HepG2 (cell line): ENCODE results near the gene C1QTNF1. TPM values are rescaled to one million over a fixed set of nuclear protein-coding genes. Genes with fewer than 3 reads are reported as not detected.

Source experiments
- ARNT ChIP-seq: fragments of 450-650 bp; IDR thresholded peaks from 2 replicates; pipeline ENCODE4 v1.6.1; 2017
- ATF1 ChIP-seq: IDR thresholded peaks from 2 replicates; pipeline ENCODE4 v1.6.1; 2016; ENCODE audit warnings: mild to moderate bottlenecking, control low read depth
- ATF4 ChIP-seq, 2 experiments: fragments of 450-650 bp in 1 of 2; sonication (generic) in 1 of 2; formaldehyde crosslinking; IDR thresholded peaks; 2 replicates each; pipeline versions ENCODE4 v1.5.0 to v1.8.0; 2020 to 2022; ENCODE audit warnings: mild to moderate bottlenecking in 1 of 2, missing genetic modification reagents in 1 of 2
- DRAP1 ChIP-seq: IDR thresholded peaks from 2 replicates; pipeline ENCODE4 v1.6.1; 2016; ENCODE audit warnings: missing genetic modification reagents, missing compliant biosample characterization
- GATAD1 ChIP-seq: IDR thresholded peaks from 2 replicates; pipeline ENCODE4 v1.6.1; 2016; ENCODE audit warnings: missing genetic modification reagents, missing compliant biosample characterization
- GATAD2A ChIP-seq: IDR thresholded peaks from 2 replicates; pipeline ENCODE4 v1.6.1; 2016
- IRX3 ChIP-seq: sonication (generic); formaldehyde crosslinking; IDR thresholded peaks from 2 replicates; pipeline ENCODE4 v1.8.1; 2023; ENCODE audit warnings: mild to moderate bottlenecking, low read depth, missing genetic modification reagents, borderline replicate concordance
- KDM3A ChIP-seq: IDR thresholded peaks from 2 replicates; pipeline ENCODE4 v1.6.1; 2018; ENCODE audit warnings: low read depth, missing compliant biosample characterization
- MBD4 ChIP-seq: IDR thresholded peaks from 2 replicates; pipeline ENCODE4 v1.6.1; 2012; ENCODE audit warnings: low read length, inconsistent platforms, borderline replicate concordance
- POLR2G ChIP-seq: fragments of 200-400 bp; formaldehyde crosslinking; IDR thresholded peaks from 2 replicates; pipeline ENCODE4 v1.6.1; 2018; ENCODE audit warnings: mild to moderate bottlenecking, low read depth, low read length, moderate library complexity
- RBM39 ChIP-seq: fragments of 200-400 bp; formaldehyde crosslinking; IDR thresholded peaks from one replicate; pipeline ENCODE4 v1.6.1; 2018; ENCODE audit warnings: antibody characterized with exemption, mild to moderate bottlenecking, low read depth, low read length; ENCODE audit not compliant: poor library complexity, severe bottlenecking
- RXRA ChIP-seq: sonication (generic); formaldehyde crosslinking; IDR thresholded peaks from 2 replicates; pipeline ENCODE4 v1.5.1; 2020; ENCODE audit warnings: missing genetic modification reagents
- SP2 ChIP-seq: sonication (generic); formaldehyde crosslinking; IDR thresholded peaks from 2 replicates; pipeline ENCODE4 v1.5.1; 2020; ENCODE audit warnings: mild to moderate bottlenecking, missing genetic modification reagents
- TAF1 ChIP-seq: sonication (generic); formaldehyde crosslinking; IDR thresholded peaks from 2 replicates; pipeline ENCODE4 v1.4.0; 2020; ENCODE audit warnings: missing genetic modification reagents
- THAP11 ChIP-seq: IDR thresholded peaks from 2 replicates; pipeline ENCODE4 v1.6.1; 2016; ENCODE audit warnings: missing biosample characterization, missing genetic modification reagents
- U2AF1 ChIP-seq: fragments of 200-400 bp; formaldehyde crosslinking; optimal IDR thresholded peaks from 2 replicates; pipeline ENCODE3; 2017; ENCODE audit warnings: mild to moderate bottlenecking, low read depth, low read length
- ZFP36 ChIP-seq: fragments of 150-350 bp; IDR thresholded peaks from 2 replicates; pipeline ENCODE4 v1.6.1; 2018; ENCODE audit warnings: borderline replicate concordance, low read length, low read depth; ENCODE audit not compliant: partially characterized antibody
- ZNF143 ChIP-seq: sonication (generic); formaldehyde crosslinking; IDR thresholded peaks from 2 replicates; pipeline ENCODE4 v1.4.0; 2020; ENCODE audit warnings: missing genetic modification reagents
- ZNF264 ChIP-seq: sonication (generic); formaldehyde crosslinking; IDR thresholded peaks from 2 replicates; pipeline ENCODE4 v1.4.0; 2020; ENCODE audit warnings: missing genetic modification reagents
- ZNF354B ChIP-seq: sonication (generic); formaldehyde crosslinking; IDR thresholded peaks from 2 replicates; pipeline ENCODE4 v1.8.0; 2022; ENCODE audit warnings: mild to moderate bottlenecking, missing genetic modification reagents
- ZNF407 ChIP-seq: sonication (generic); formaldehyde crosslinking; IDR thresholded peaks from one replicate; pipeline ENCODE4 v1.5.1; 2020; ENCODE audit warnings: mild to moderate bottlenecking, missing genetic modification reagents; ENCODE audit errors: not compliant biosample characterization
- ZNF674 ChIP-seq: sonication (generic); formaldehyde crosslinking; IDR thresholded peaks from 2 replicates; pipeline ENCODE4 v1.5.0; 2020; ENCODE audit warnings: low read depth, mild to moderate bottlenecking, missing genetic modification reagents
- ZNF709 ChIP-seq: sonication (generic); formaldehyde crosslinking; IDR thresholded peaks from 2 replicates; pipeline ENCODE4 v1.5.0; 2020; ENCODE audit warnings: mild to moderate bottlenecking, missing genetic modification reagents
- ZNF761 ChIP-seq: sonication (generic); formaldehyde crosslinking; conservative IDR thresholded peaks from 2 replicates; pipeline ENCODE4 v1.4.0; 2020; ENCODE audit warnings: mild to moderate bottlenecking, missing genetic modification reagents
- polyA plus RNA-seq, 8 experiments: library from polyadenylated mRNA; depleted of rRNA in 3 of 8; stranded (reverse) in 7 of 8; unstranded in 1 of 8; fragments of >200 nt; fragmentation: Illumina TruSeq in 4 of 8; extraction: Trizol in 4 of 8; gene quantifications; 2 replicates each; pipeline versions ENCODE4 v1.2.1 to v1.2.3, GENCODE V29; 2011 to 2016; ENCODE audit warnings: low read depth in 4 of 8, missing spikeins in 1 of 8, mixed read lengths in 1 of 8; ENCODE audit not compliant: insufficient read depth in 1 of 8
- total RNA-seq, 5 experiments: library from RNA; depleted of rRNA; stranded (reverse); fragments of >200 nt; fragmentation: Illumina TruSeq; extraction: Trizol; gene quantifications; 2 replicates each; pipeline ENCODE4 v1.2.3, GENCODE V29; 2016; ENCODE audit warnings: low read depth in 1 of 5

Gene C1QTNF1
- total and polyA plus RNA-seq, 2 of the 13 experiments (the other 11 are each of a cell fraction or from before 2014, with no cell fraction given) = 0.18 to 0.86 TPM

- TF ChIP-seq ZNF407 (CRISPR knock-in tag) (peak; percentile 64), MBD4 (no peak), SP2 (CRISPR knock-in tag) (no peak), THAP11 (CRISPR knock-in tag) (peak; percentile 41; the same call in 1 of the 2 replicates), ZFP36 (no peak), U2AF1 (no peak), ZNF761 (CRISPR knock-in tag) (no peak), ZNF709 (no peak), KDM3A (CRISPR knock-in tag) (no peak), ZNF354B (no peak), IRX3 (CRISPR knock-in tag) (no peak), ZNF143 (CRISPR knock-in tag) (no peak), POLR2G (peak; percentile 99), ZNF674 (CRISPR knock-in tag) (no peak), ARNT (no peak), GATAD1 (peak; percentile 21), ATF1 (CRISPR knock-in tag) (no peak), ATF4 (CRISPR knock-in tag; IDR thresholded peaks at IDR 0.05) (no peak; a peak in 1 of 4 replicates), RBM39 (no peak), RXRA (peak; percentile 79; the same call in 1 of the 2 replicates), TAF1 (CRISPR knock-in tag) (peak; percentile 85), ZNF264 (CRISPR knock-in tag) (no peak), GATAD2A (peak; percentile 86), DRAP1 (CRISPR knock-in tag) (peak; percentile 87)
Observed at GRCh38 chr17:79027274-79027924, 3.4 kb downstream of the C1QTNF1 start (continued).
